Heart right ventricle (tissue), 16 donors: ENCODE measurements around the gene DAB2IP. TPM values are rescaled to one million over a fixed set of nuclear protein-coding genes. Genes with fewer than 3 reads are reported as not detected.

ENCODE experiments used
- ATAC-seq, 8 donors: fragments of 200-7000 bp; cut with Tn5 transposase; one replicate each; pipeline ENCODE4 v1.9.1; 2020; ENCODE audit warnings: mild to moderate bottlenecking in 8 of 8, moderate library complexity in 8 of 8, moderate number of reproducible peaks in 1 of 8
- DNase-seq, 2 donors: peaks; one replicate each; pipeline ENCODE4 v3.0.0-alpha.2; 2020
- H3K27ac ChIP-seq, 10 donors: fragments of 200-600 bp; sonication (generic) in 2 of 10; one replicate each; pipeline versions ENCODE4 v1.5.0 to v1.8.0; 2020 to 2022; ENCODE audit warnings: mild to moderate bottlenecking in 3 of 10
- H3K27me3 ChIP-seq, 7 donors: fragments of 200-600 bp; one replicate each; pipeline ENCODE4 v1.8.0; 2021 to 2022; ENCODE audit warnings: mild to moderate bottlenecking in 2 of 7
- H3K36me3 ChIP-seq, 9 donors: fragments of 200-600 bp; sonication (generic) in 1 of 9; one replicate each; pipeline versions ENCODE4 v1.5.0 to v1.8.0; 2020 to 2022; ENCODE audit warnings: mild to moderate bottlenecking in 2 of 9
- H3K4me1 ChIP-seq, 9 donors: fragments of 200-600 bp; sonication (generic) in 1 of 9; one replicate each; pipeline versions ENCODE4 v1.5.0 to v1.8.0; 2020 to 2022; ENCODE audit warnings: mild to moderate bottlenecking in 4 of 9
- H3K4me3 ChIP-seq, 10 donors: fragments of 200-600 bp; sonication (generic) in 2 of 10; one replicate each; pipeline versions ENCODE4 v1.5.0 to v1.8.0; 2020 to 2022; ENCODE audit warnings: mild to moderate bottlenecking in 7 of 10, moderate library complexity in 2 of 10
- H3K9me3 ChIP-seq, 11 donors: fragments of 200-600 bp in 10 of 11; sonication (generic) in 2 of 11; one replicate each; pipeline versions ENCODE4 v1.5.0 to v1.8.0; 2013 to 2022; ENCODE audit warnings: mild to moderate bottlenecking in 2 of 11, control low read depth in 1 of 11, moderate library complexity in 1 of 11
- WGBS, 2 donors: extraction: QIAGEN DNeasy Blood & Tissue Kit; methylation state at CpG; one replicate each; pipeline ENCODE4 v1.1.7; 2013; ENCODE audit warnings: inconsistent platforms in 1 of 2; 5-methylcytosine and 5-hydroxymethylcytosine counted together
- intact Hi-C, 10 donors: fragments of 100-400 bp; cut with DNase I; formaldehyde crosslinking; loops; one replicate each; pipeline versions ENCODE4 v1.11.1 to v1.14.2; 2022
- polyA plus RNA-seq, 2 donors: library from polyadenylated mRNA; stranded (reverse); fragments of 200-250 nt; gene quantifications; one replicate each; pipeline ENCODE4 v1.2.3, GENCODE V29; 2013
- total RNA-seq, 10 donors: library from RNA; stranded (reverse); fragmentation: NEBNext Ultra II Directional in 3 of 10; extraction: Animal tissue kit (Norgen Biotek cat#: 25700) in 3 of 10; gene quantifications; one replicate each; pipeline versions ENCODE4 v1.2.1 to v1.2.4, GENCODE V29; 2021 to 2023
- TF ChIP-seq, protein P1 (sequence below), 9 donors: fragments of 200-600 bp; sonication (generic) in 2 of 9; IDR thresholded peaks; one replicate each; pipeline versions ENCODE4 v1.5.0 to v1.8.0; 2021 to 2022; ENCODE audit warnings: antibody characterized with exemption in 9 of 9, mild to moderate bottlenecking in 5 of 9, moderate library complexity in 1 of 9
- donor health status: Arrhythmogenic right ventricular cardiomyopathy.
- donor health status: ischemic (EF 13 %, LVEDD 7.1; RV severe dilation, severe dysfunction).
- donor health status: healthy with polysubstance abuse.
- donor health status: DM: no; HTN: yes; CAD: no.
- donor health status: DM: no; HTN: no; CAD: no.
- donor health status: ischemic (EF 25% LVEDD 6.9; RV normal size, moderate dysfunction).
- donor health status: ischemic (EF 25% LVEDD 5.7; RV mildly dilated, moderate dysfunction).
- donor health status: healthy.
- donor health status: DM: yes; HTN: yes; CAD: no.
- donor health status: Ischemic cardiomyopathy.
- donor health status: ischemic (EF 35%, LVEDD 5.7; RV mildly dilated, moderate dysfunction).
- donor health status: nonischemic (EF 11% LVEDD 7.7; RV severe dilation, severe dysfunction).
- donor health status: DM: yes; HTN: yes; CAD: no.
- donor health status: PGD.
- donor health status: ischemic (EF 29% LVEDD 5.4; RV normal size, mild dysfunction).
- donor health status: nonischemic (EF 23%, LVEDD 6.1; RV moderate dilation, normal function).

DAB2IP gene
- total and polyA plus RNA-seq, 12 donors = 18.1 to 71.1 (median 52.8) TPM

DNA sequence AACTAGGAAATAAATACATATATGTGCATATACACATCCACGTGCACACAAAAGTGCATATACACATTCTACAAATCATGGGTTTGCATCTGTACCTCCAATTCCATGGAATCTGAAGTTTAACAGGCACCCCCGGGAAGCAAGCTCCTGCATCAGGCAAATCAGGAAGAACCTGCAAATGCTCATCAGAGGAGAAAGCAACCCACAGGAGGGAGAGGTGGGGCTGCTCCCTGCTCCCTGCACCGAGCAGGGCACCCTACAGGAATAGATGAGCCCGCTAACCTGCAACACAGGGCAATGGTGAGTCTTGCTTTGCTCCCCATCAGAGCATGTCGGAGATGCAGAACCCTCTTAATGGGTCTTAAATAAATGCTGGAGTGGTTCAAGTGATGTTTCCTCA is 151.3 kb downstream of the DAB2IP start:
- H3K4me1 ChIP-seq = no peaks in the 10 kb centered on the region
- ATAC-seq = no peak
- no peak for DNase-seq
- peaks cover 0 to 5% (median 0%) of the 10 kb centered on the region in 7 donors for H3K27me3 ChIP-seq
- H3K4me3 ChIP-seq = no peak overlapping the region
- WGBS, 2 donors = 90% methylated on average over 5 of the region's 5 CpGs
- intact Hi-C loops = no loop called here
- peaks cover 0 to 14% (median 2%) of the 10 kb centered on the region in 11 donors for H3K9me3 ChIP-seq
- H3K27ac ChIP-seq = no peak overlapping the region
- no peaks in the 10 kb centered on the region for H3K36me3 ChIP-seq
- TF ChIP-seq, protein P1, sequence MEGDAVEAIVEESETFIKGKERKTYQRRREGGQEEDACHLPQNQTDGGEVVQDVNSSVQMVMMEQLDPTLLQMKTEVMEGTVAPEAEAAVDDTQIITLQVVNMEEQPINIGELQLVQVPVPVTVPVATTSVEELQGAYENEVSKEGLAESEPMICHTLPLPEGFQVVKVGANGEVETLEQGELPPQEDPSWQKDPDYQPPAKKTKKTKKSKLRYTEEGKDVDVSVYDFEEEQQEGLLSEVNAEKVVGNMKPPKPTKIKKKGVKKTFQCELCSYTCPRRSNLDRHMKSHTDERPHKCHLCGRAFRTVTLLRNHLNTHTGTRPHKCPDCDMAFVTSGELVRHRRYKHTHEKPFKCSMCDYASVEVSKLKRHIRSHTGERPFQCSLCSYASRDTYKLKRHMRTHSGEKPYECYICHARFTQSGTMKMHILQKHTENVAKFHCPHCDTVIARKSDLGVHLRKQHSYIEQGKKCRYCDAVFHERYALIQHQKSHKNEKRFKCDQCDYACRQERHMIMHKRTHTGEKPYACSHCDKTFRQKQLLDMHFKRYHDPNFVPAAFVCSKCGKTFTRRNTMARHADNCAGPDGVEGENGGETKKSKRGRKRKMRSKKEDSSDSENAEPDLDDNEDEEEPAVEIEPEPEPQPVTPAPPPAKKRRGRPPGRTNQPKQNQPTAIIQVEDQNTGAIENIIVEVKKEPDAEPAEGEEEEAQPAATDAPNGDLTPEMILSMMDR (IDR thresholded peaks at IDR 0.05) = no peak

DNA sequence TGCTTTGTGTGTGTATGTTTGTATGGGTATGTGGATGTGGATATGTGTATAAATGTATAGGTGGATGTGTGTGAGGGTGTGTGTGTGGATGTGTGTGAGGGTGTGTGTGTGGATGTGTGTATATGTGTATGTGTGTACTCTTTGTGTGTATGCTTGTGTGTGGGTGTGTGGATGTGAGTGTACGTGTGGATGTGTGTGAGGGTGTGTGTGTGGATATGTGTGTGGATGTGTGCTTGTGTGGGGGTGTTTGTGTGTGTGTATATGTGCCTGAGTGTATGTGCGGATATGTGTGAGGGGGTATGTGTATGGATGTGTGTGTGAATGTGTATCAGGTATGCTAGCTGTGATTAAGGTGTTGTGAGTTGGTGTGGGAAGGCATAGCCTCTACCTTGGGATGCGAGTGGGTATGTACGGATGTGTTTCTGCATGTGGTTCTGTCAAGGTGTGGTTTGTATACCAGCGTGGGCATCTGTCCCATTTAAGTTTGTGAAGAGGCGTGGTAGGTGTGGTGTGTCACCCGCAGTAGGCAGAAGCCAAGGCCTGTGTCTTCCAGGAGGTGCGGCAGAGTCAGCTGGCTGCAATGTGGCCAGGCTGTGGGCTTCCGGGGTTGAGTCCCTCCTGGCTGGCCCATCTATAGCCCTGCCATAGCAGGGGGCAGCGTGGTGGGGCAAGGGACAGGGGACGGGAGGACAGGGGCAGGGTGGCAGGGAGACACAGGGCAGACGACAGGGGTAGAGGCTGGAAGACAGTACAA is 155.8 kb downstream of the DAB2IP start:
- intact Hi-C loops = no loop called here
- H3K27me3 ChIP-seq = no peaks in the 10 kb centered on the region
- H3K4me1 ChIP-seq = no peaks in the 10 kb centered on the region
- ATAC-seq (peak in 5 of 8 donors; percentile 11 to 41 (median 22)), DNase-seq (no peak)
- 60 to 88% methylated on average over 12 of the region's 12 CpGs for WGBS, 2 donors
- peaks cover 0 to 14% (median 2%) of the 10 kb centered on the region in 11 donors for H3K9me3 ChIP-seq
- no peaks in the 10 kb centered on the region for H3K36me3 ChIP-seq
- TF ChIP-seq, protein P1 (IDR thresholded peaks at IDR 0.05) = no peak
- no peak overlapping the region for H3K4me3 ChIP-seq
- H3K27ac ChIP-seq = no peak overlapping the region

DNA sequence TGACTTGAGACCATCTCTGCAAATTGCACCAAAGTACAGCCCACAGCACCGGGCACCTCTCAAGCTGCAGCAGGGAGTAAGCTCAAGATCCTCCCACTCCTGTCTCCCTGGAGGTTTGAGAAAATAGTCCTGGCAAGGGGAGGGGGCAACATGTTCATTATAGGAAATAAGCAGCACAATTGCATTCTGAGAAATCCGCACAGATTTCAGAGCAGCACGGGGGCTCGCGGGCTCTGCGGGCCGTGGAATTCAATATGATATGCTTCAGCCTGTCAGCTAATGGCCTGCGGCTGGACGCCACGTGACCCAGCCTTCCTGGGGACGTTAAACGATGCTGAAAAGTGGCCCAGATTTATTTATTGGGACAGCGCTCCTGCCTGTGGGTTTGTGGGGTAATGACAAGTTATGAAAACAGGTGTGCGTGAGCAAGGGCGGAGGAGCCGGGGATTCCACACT is 156.4 kb downstream of the DAB2IP start:
- ATAC-seq = peak in 2 of 8 donors; percentile 19 to 34
- DNase-seq = no peak

DNA sequence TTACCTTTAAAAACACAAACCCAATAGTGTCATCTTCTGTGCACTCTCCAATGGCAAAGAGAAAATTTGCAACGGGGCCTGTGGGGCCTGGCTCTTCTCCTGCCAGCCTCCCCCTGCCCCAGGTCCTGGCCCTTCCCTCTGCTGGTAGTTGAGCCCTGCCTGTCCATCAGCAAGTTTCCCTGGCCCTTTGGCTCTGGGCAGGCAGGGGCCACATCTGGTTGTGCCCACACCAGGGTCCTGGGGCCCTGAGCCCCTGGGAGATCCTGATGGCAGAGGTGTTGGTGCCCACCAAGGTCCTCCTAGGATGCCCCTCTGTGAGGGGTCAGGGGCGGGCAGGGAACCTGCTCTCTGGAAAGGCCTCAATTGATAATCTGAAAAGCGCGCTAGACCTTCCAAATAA is 157.3 kb downstream of the DAB2IP start:
- TF ChIP-seq, protein P1 (IDR thresholded peaks at IDR 0.05) = no peak
- 66 to 87% methylated on average over 4 of the region's 4 CpGs for WGBS, 2 donors
- Histone ChIP-seq H3K27ac (no peak overlapping the region), H3K4me1 (no peaks in the 10 kb centered on the region), H3K36me3 (no peaks in the 10 kb centered on the region), H3K9me3 (peaks cover 0 to 14% (median 2%) of the 10 kb centered on the region in 11 donors), H3K27me3 (peaks cover 0 to under 1% (median 0%) of the 10 kb centered on the region in 7 donors), H3K4me3 (no peak overlapping the region)
- intact Hi-C loops = no loop called here
- no peak for ATAC-seq
- DNase-seq = no peak

More for the DNA sequence above, 156.4 kb downstream of the DAB2IP start:
- H3K36me3 ChIP-seq = no peaks in the 10 kb centered on the region
- peaks cover 0 to 14% (median 2%) of the 10 kb centered on the region in 11 donors for H3K9me3 ChIP-seq
- H3K27me3 ChIP-seq = no peaks in the 10 kb centered on the region
- H3K4me3 ChIP-seq = no peak overlapping the region
- no peaks in the 10 kb centered on the region for H3K4me1 ChIP-seq
- TF ChIP-seq, protein P1 (IDR thresholded peaks at IDR 0.05) = peak in 1 of 9 donors; percentile 20
- H3K27ac ChIP-seq = no peak overlapping the region
- intact Hi-C loops = no loop called here
- 68% methylated on average over 16 of the region's 16 CpGs for WGBS, 2 donors
